Measurements from ENCODE around the gene NEU1. TPM values are rescaled to one million over a fixed set of nuclear protein-coding genes. Genes with fewer than 3 reads are reported as not detected.

Gene NEU1
- total RNA-seq, 2 donors from 2014 or later: 42.4 to 50.7 TPM

DNA sequence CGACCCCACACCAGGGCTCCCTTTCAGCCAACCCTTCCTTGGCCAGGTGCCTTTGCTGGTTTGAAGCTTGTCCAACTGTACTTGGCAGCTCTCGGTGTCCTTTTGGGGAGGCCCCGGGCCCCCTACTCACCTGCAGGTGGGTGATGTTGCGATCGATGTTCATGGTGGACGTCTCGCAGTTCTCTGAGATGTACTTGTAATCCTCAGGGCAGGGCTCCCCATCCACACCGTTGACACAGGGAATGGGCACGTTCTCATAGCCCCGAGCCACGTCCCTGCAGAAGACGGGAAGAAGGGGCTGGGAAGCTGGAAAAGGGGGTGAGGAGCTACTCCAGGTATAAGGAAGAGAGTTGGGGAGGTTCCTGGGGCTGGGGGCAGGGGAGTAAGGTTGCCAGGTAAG lies 21.1 kb upstream of the NEU1 start:
- TF ChIP-seq, protein P1, sequence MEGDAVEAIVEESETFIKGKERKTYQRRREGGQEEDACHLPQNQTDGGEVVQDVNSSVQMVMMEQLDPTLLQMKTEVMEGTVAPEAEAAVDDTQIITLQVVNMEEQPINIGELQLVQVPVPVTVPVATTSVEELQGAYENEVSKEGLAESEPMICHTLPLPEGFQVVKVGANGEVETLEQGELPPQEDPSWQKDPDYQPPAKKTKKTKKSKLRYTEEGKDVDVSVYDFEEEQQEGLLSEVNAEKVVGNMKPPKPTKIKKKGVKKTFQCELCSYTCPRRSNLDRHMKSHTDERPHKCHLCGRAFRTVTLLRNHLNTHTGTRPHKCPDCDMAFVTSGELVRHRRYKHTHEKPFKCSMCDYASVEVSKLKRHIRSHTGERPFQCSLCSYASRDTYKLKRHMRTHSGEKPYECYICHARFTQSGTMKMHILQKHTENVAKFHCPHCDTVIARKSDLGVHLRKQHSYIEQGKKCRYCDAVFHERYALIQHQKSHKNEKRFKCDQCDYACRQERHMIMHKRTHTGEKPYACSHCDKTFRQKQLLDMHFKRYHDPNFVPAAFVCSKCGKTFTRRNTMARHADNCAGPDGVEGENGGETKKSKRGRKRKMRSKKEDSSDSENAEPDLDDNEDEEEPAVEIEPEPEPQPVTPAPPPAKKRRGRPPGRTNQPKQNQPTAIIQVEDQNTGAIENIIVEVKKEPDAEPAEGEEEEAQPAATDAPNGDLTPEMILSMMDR (conservative IDR thresholded peaks at IDR 0.05): no peak
- H3K36me3 Mint-ChIP-seq (ENCODE audit: low read depth): peaks cover 67% of the 10 kb centered on the region
- Histone ChIP-seq H3K4me3 (ENCODE audit: low read length) (no peak overlapping the region), H3K9me3 (ENCODE audit: control insufficient read depth, low read length) (no peaks in the 10 kb centered on the region), H3K27ac (ENCODE audit: low read depth, low read length) (no peak overlapping the region), H3K36me3 (ENCODE audit: control insufficient read depth, insufficient read depth, low read length) (peaks cover 62% of the 10 kb centered on the region), H3K4me1 (ENCODE audit: control insufficient read depth, insufficient read depth, low read length) (no peaks in the 10 kb centered on the region), H3K9ac (ENCODE audit: extremely low read depth, low read length, poor library complexity, severe bottlenecking) (no peak overlapping the region), H3K27me3 (ENCODE audit: control insufficient read depth, insufficient read depth, low read length, poor library complexity, severe bottlenecking) (no peaks in the 10 kb centered on the region)
- H3K27ac Mint-ChIP-seq: no peak overlapping the region
- WGBS, 2 experiments (ENCODE audit: insufficient coverage in 1 of 2, insufficient read length in 1 of 2): 96% methylated on average over 11 to 12 of the region's 12 CpGs
- H3K9me3 Mint-ChIP-seq: no peaks in the 10 kb centered on the region
- peaks cover 3% of the 10 kb centered on the region for H3K4me1 Mint-ChIP-seq
- H3K4me3 Mint-ChIP-seq: no peak overlapping the region
- no peak for DNase-seq
- no peaks in the 10 kb centered on the region for H3K27me3 Mint-ChIP-seq (ENCODE audit: insufficient read depth)

DNA sequence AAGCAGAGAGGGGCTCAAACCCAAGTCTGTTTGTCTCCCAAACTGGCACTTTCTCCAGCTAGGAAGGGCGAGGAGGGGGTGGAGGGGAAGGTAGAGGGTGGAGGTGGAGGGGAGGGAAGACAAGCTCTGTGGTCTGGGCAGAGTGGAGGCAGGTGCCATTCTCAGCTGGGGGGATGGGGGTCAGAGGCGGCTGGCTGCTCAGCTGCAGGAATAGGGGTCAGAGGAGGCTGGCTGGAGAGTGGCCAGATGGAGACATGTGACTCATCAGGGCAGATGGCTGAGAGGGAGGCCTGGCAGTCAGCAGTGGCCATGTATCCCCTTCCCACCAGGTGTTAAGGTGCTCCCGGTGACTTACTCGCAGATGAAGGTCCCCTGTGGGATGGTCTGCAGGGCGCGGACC lies 19.7 kb upstream of the NEU1 start:
- TF ChIP-seq, protein P1 (conservative IDR thresholded peaks at IDR 0.05): no peak
- no peak overlapping the region for H3K4me3 ChIP-seq (ENCODE audit: low read length)
- H3K9me3 Mint-ChIP-seq: no peaks in the 10 kb centered on the region
- no peak overlapping the region for H3K27ac ChIP-seq (ENCODE audit: low read depth, low read length)
- H3K27me3 ChIP-seq (ENCODE audit: control insufficient read depth, insufficient read depth, low read length, poor library complexity, severe bottlenecking): no peaks in the 10 kb centered on the region
- H3K9ac ChIP-seq (ENCODE audit: extremely low read depth, low read length, poor library complexity, severe bottlenecking): no peak overlapping the region
- WGBS, 2 experiments (ENCODE audit: insufficient coverage in 1 of 2, insufficient read length in 1 of 2): 96% methylated on average over 6 of the region's 6 CpGs; no CpG with 5 or more reads in 1 of the 2 experiments
- H3K9me3 ChIP-seq (ENCODE audit: control insufficient read depth, low read length): no peaks in the 10 kb centered on the region
- H3K4me1 Mint-ChIP-seq: peaks cover 3% of the 10 kb centered on the region
- DNase-seq: no peak
- H3K27me3 Mint-ChIP-seq (ENCODE audit: insufficient read depth): no peaks in the 10 kb centered on the region
- H3K27ac Mint-ChIP-seq: no peak overlapping the region
- H3K36me3 Mint-ChIP-seq (ENCODE audit: low read depth): peaks cover 62% of the 10 kb centered on the region
- H3K4me3 Mint-ChIP-seq: no peak overlapping the region
- H3K4me1 ChIP-seq (ENCODE audit: control insufficient read depth, insufficient read depth, low read length): no peaks in the 10 kb centered on the region
- peaks cover 49% of the 10 kb centered on the region for H3K36me3 ChIP-seq (ENCODE audit: control insufficient read depth, insufficient read depth, low read length)

DNA sequence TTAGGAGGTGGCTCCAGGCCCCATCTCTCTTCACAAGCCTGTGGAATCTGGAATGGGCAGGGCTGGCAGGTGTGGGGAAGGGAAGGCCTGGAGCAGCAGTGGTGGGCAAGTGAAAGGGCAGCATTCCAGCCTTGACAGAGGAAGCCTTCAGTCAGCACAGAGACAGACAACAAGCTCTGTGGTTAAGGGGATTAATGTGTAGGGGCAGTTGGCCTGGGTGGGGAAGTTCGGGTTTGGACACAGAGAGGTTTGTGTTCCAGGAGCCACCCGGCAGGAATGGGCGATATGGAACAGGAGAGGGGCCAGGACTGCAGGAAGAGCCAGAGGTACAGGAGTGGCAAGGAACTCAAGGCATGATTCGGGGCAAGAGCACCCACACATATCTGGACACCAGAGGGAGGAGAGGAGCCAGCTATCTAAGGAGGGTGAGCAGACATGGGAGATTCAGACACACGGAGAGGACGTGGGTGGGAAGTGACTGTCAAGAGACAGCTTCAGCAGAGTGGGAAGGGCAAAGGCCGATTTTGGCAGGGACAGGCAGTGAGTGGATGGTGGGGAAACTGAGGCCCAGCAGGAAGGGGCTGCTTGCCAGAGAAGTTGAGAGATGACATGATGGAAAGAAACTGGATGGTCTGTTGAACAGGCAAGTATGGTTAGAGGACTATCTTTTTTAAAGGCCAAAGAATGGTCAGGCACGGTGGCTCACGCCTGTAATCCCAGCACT lies 18.7 kb upstream of the NEU1 start:
- H3K9me3 ChIP-seq (ENCODE audit: control insufficient read depth, low read length): no peaks in the 10 kb centered on the region
- H3K4me1 Mint-ChIP-seq: peaks cover 3% of the 10 kb centered on the region
- H3K27me3 Mint-ChIP-seq (ENCODE audit: insufficient read depth): no peaks in the 10 kb centered on the region
- DNase-seq: no peak
- H3K27ac ChIP-seq (ENCODE audit: low read depth, low read length): no peak overlapping the region
- peaks cover 52% of the 10 kb centered on the region for H3K36me3 Mint-ChIP-seq (ENCODE audit: low read depth)
- no peaks in the 10 kb centered on the region for H3K4me1 ChIP-seq (ENCODE audit: control insufficient read depth, insufficient read depth, low read length)
- no peak overlapping the region for H3K27ac Mint-ChIP-seq
- H3K27me3 ChIP-seq (ENCODE audit: control insufficient read depth, insufficient read depth, low read length, poor library complexity, severe bottlenecking): no peaks in the 10 kb centered on the region
- TF ChIP-seq, protein P1 (conservative IDR thresholded peaks at IDR 0.05): no peak
- H3K4me3 ChIP-seq (ENCODE audit: low read length): no peak overlapping the region
- no peak overlapping the region for H3K9ac ChIP-seq (ENCODE audit: extremely low read depth, low read length, poor library complexity, severe bottlenecking)
- no peaks in the 10 kb centered on the region for H3K9me3 Mint-ChIP-seq
- H3K36me3 ChIP-seq (ENCODE audit: control insufficient read depth, insufficient read depth, low read length): peaks cover 40% of the 10 kb centered on the region
- no peak overlapping the region for H3K4me3 Mint-ChIP-seq
- WGBS, 2 experiments (ENCODE audit: insufficient coverage in 1 of 2, insufficient read length in 1 of 2): 94 to 100% methylated on average over 9 of the region's 9 CpGs
